ENCODE data around the gene SCAPER. TPM values are rescaled to one million over a fixed set of nuclear protein-coding genes. Genes with fewer than 3 reads are reported as not detected.

Gene SCAPER
- total RNA-seq, 1 experiment from 2014 or later = 14.7 TPM

DNA sequence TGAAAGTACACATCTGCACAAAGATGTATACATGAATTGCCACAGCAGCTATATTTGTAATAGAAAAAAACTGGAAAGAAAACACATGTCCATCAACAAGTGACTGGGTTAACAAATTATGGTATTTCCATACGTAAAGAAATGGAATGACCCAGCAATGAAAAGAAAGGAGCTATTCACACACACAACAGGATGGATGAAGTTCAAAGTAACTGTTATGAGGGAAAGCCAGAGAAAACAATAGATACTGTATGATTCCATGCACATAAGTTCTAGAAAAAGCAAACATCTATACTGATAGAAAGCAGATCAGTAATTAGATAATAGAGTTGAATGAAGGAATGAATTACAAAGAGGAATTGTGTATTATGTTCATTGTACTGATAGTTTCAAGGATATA lies 152.0 kb downstream of the SCAPER start:
- CTCF ChIA-PET = no interaction called here
- H3K4me3 ChIP-seq (replicated peaks in 1 of 2; ENCODE audit: low read depth in 1 of 2, low read length in 2 of 2) = no peak overlapping the region
- no peak for TF ChIP-seq POLR2AphosphoS5 (IDR thresholded peaks at IDR 0.05; ENCODE audit: low read depth, low read length)
- TF ChIP-seq RAD21 (IDR thresholded peaks at IDR 0.05; ENCODE audit: low read depth) = no peak
- TF ChIP-seq TCF7L2 (IDR thresholded peaks at IDR 0.05; ENCODE audit: borderline replicate concordance, extremely low read depth, insufficient read depth, insufficient read length) = no peak
- TF ChIP-seq FOSL1 (IDR thresholded peaks at IDR 0.05; ENCODE audit: low read depth) = no peak
- TF ChIP-seq, protein P1, sequence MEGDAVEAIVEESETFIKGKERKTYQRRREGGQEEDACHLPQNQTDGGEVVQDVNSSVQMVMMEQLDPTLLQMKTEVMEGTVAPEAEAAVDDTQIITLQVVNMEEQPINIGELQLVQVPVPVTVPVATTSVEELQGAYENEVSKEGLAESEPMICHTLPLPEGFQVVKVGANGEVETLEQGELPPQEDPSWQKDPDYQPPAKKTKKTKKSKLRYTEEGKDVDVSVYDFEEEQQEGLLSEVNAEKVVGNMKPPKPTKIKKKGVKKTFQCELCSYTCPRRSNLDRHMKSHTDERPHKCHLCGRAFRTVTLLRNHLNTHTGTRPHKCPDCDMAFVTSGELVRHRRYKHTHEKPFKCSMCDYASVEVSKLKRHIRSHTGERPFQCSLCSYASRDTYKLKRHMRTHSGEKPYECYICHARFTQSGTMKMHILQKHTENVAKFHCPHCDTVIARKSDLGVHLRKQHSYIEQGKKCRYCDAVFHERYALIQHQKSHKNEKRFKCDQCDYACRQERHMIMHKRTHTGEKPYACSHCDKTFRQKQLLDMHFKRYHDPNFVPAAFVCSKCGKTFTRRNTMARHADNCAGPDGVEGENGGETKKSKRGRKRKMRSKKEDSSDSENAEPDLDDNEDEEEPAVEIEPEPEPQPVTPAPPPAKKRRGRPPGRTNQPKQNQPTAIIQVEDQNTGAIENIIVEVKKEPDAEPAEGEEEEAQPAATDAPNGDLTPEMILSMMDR (IDR thresholded peaks at IDR 0.05 in 2 of 3, conservative IDR thresholded peaks at IDR 0.05 in 1 of 3; ENCODE audit: borderline replicate concordance in 1 of 3, insufficient read depth in 1 of 3, low read depth in 2 of 3, low read length in 2 of 3) = no peak
- TF ChIP-seq, protein P2, sequence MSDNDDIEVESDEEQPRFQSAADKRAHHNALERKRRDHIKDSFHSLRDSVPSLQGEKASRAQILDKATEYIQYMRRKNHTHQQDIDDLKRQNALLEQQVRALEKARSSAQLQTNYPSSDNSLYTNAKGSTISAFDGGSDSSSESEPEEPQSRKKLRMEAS (IDR thresholded peaks at IDR 0.05) = no peak
- TF ChIP-seq, protein P3, sequence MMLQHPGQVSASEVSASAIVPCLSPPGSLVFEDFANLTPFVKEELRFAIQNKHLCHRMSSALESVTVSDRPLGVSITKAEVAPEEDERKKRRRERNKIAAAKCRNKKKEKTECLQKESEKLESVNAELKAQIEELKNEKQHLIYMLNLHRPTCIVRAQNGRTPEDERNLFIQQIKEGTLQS (IDR thresholded peaks at IDR 0.05) = no peak
- TF ChIP-seq JUND (IDR thresholded peaks at IDR 0.05) = no peak
- TF ChIP-seq, protein P4, sequence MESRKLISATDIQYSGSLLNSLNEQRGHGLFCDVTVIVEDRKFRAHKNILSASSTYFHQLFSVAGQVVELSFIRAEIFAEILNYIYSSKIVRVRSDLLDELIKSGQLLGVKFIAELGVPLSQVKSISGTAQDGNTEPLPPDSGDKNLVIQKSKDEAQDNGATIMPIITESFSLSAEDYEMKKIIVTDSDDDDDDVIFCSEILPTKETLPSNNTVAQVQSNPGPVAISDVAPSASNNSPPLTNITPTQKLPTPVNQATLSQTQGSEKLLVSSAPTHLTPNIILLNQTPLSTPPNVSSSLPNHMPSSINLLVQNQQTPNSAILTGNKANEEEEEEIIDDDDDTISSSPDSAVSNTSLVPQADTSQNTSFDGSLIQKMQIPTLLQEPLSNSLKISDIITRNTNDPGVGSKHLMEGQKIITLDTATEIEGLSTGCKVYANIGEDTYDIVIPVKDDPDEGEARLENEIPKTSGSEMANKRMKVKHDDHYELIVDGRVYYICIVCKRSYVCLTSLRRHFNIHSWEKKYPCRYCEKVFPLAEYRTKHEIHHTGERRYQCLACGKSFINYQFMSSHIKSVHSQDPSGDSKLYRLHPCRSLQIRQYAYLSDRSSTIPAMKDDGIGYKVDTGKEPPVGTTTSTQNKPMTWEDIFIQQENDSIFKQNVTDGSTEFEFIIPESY (IDR thresholded peaks at IDR 0.05; ENCODE audit: extremely low read depth, insufficient replicate concordance, low read length) = no peak
- TF ChIP-seq, protein P5, sequence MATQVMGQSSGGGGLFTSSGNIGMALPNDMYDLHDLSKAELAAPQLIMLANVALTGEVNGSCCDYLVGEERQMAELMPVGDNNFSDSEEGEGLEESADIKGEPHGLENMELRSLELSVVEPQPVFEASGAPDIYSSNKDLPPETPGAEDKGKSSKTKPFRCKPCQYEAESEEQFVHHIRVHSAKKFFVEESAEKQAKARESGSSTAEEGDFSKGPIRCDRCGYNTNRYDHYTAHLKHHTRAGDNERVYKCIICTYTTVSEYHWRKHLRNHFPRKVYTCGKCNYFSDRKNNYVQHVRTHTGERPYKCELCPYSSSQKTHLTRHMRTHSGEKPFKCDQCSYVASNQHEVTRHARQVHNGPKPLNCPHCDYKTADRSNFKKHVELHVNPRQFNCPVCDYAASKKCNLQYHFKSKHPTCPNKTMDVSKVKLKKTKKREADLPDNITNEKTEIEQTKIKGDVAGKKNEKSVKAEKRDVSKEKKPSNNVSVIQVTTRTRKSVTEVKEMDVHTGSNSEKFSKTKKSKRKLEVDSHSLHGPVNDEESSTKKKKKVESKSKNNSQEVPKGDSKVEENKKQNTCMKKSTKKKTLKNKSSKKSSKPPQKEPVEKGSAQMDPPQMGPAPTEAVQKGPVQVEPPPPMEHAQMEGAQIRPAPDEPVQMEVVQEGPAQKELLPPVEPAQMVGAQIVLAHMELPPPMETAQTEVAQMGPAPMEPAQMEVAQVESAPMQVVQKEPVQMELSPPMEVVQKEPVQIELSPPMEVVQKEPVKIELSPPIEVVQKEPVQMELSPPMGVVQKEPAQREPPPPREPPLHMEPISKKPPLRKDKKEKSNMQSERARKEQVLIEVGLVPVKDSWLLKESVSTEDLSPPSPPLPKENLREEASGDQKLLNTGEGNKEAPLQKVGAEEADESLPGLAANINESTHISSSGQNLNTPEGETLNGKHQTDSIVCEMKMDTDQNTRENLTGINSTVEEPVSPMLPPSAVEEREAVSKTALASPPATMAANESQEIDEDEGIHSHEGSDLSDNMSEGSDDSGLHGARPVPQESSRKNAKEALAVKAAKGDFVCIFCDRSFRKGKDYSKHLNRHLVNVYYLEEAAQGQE (IDR thresholded peaks at IDR 0.05; ENCODE audit: low read depth) = no peak
- TF ChIP-seq EGR1 (IDR thresholded peaks at IDR 0.05; ENCODE audit: low read depth) = no peak
- no peak for TF ChIP-seq CEBPB (IDR thresholded peaks at IDR 0.05; ENCODE audit: low read depth)
- no peak for TF ChIP-seq SRF (IDR thresholded peaks at IDR 0.05; ENCODE audit: low read depth)
- no peak for TF ChIP-seq ELF1 (IDR thresholded peaks at IDR 0.05; ENCODE audit: borderline replicate concordance, low read depth)
- TF ChIP-seq EZH2phosphoT487 (IDR thresholded peaks at IDR 0.05; ENCODE audit: borderline replicate concordance) = no peak
- no peak for TF ChIP-seq CBX3 (IDR thresholded peaks at IDR 0.05; ENCODE audit: low read depth)
- TF ChIP-seq SP1 (IDR thresholded peaks at IDR 0.05; ENCODE audit: low read depth) = no peak
- TF ChIP-seq YY1 (IDR thresholded peaks at IDR 0.05; ENCODE audit: extremely low read depth, insufficient replicate concordance, low read depth, low read length) = no peak
- RAD21 ChIA-PET (ENCODE audit: low non-redundant PET in 1 of 2, low total read pairs in 2 of 2, uncharacterized antibody in 2 of 2, unreplicated experiment in 2 of 2) = no interaction called here
- ATAC-seq (no peak), DNase-seq (ENCODE audit: low read depth, low spot score) (no peak)
- no peak overlapping the region for H3K27ac ChIP-seq (ENCODE audit: low read depth, low read length)
- H3K36me3 ChIP-seq (ENCODE audit: control insufficient read depth in 1 of 2, insufficient read depth in 2 of 2, low read length in 2 of 2) = no peaks in the 10 kb centered on the region
- no peaks in the 10 kb centered on the region for H3K79me2 ChIP-seq (ENCODE audit: insufficient read depth, low read length)
- no peaks in the 10 kb centered on the region for H3K9me2 ChIP-seq (ENCODE audit: insufficient read depth)
- H3K4me2 ChIP-seq (ENCODE audit: low read length) = no peak overlapping the region
- POLR2A ChIA-PET = no interaction called here
- no peaks in the 10 kb centered on the region for H3K9me3 ChIP-seq (ENCODE audit: control insufficient read depth in 1 of 2, insufficient read depth in 1 of 2, low read depth in 1 of 2, low read length in 2 of 2)
- no peak overlapping the region for H2AFZ ChIP-seq (ENCODE audit: low read depth, low read length, poor library complexity, severe bottlenecking)
- no peaks in the 10 kb centered on the region; the same call in 1 of the 2 replicates for H4K20me1 ChIP-seq (ENCODE audit: insufficient read depth)
- no peaks in the 10 kb centered on the region for H3K27me3 ChIP-seq (ENCODE audit: insufficient read depth, low read length)
- no peaks in the 10 kb centered on the region for H3K4me1 ChIP-seq (ENCODE audit: control insufficient read depth in 1 of 2, insufficient read depth in 2 of 2, low read length in 2 of 2)
- intact Hi-C loops (cut with micrococcal nuclease) = no loop called here
- no TSS peak for BruUV-seq (replicated peaks)
- H3K9ac ChIP-seq (ENCODE audit: low read length) = no peak overlapping the region

Data from HCT116 (cell line).